GM19328 (cell line): ENCODE data around the gene ZCRB1.

ENCODE experiments used
- ATAC-seq: cut with Tn5 transposase; IDR thresholded peaks from one replicate; pipeline ENCODE4 v1.9.1; 2021; ENCODE audit warnings: mild to moderate bottlenecking, moderate library complexity; ENCODE audit not compliant: unreplicated experiment

ZCRB1 gene

DNA sequence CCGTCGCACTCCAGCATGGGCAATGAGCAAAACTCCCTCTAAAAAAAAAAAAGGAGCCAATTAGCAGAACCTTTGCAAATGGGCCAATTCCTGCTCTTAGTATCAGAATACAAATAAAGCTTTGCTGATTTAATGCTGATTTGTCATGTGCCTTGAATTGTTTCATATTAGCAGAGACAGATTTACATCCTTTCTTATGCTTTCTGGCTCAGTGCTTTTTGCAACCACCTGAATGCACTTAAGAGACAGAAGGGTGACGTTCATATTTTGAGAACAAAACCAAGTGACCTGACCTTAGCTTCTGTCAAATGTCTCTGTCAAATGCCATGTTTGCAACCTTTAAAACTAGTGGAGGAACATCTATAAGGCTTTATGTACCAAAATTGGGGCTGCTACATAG is 44.0 kb downstream of the ZCRB1 start:
- no peak for ATAC-seq

DNA sequence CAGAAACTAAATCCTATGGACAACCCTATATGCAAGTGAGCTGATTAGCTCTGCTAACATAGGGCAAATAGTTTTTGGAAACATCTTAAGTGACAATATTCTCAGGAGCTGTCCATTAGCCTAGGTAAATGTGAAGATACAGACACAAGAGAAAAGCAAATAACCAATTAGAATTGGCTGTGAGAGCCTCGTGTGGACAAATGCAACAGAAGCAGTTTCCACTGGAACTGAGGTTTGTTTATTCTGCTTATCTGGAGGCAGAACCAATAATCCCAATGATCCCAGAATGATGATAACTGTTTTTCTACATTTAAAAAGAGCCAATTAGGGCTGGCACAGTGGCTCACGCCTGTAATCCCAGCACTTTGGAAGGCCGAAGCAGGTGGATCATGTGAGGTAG is 44.6 kb downstream of the ZCRB1 start:
- no peak for ATAC-seq

DNA sequence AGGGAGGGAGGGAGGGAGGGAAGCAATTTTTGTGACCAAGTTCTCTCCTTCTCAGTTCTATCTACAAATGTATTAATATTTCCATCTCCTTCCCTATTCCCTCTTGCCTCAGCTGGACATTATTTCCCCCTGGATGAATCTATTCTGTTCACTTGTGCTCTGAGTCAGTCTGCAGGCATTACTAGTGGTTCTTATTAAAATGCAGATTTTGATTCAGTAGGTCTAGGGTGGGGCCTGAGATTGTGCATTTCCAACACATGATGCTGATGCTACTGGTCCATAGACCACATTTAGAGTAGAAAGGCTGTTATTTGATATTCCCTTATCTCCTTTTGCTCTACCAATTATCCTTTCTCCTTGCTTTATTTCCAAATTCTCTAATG is 47.8 kb downstream of the ZCRB1 start:
- no peak for ATAC-seq

DNA sequence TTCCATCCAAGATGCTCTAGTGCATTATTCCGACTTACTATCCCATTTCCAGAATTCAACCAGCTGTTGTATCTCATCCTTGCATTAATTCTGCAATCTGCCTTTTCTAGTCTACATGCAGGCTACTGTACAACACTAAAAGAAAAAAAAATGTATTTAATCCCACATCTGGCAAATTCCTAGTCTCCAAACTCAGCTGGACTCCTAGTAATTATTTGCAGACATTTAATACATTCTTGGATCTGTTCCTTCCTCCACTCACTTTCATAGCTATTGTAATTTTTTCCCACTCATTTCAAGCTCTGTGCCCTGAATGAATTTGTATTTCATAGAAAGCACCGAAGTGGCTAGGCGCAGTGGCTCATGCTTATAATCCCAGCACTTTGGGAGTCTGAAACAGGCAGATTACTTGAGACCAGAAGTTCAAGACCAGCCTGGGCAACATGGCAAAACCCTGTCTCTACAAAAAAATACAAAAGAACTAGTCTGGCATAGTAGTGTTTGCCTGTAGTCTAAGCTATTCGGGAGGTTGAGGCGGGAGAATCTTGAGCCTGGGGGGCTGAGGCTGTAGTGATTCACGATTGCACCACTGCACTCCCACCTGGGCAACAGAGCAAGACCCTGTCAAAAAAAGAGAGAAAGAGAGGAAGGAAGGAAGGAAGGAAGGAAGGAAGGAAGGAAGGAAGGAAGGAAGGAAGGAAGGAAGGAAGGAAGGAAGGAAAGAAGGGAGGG is 48.3 kb downstream of the ZCRB1 start:
- no peak for ATAC-seq

DNA sequence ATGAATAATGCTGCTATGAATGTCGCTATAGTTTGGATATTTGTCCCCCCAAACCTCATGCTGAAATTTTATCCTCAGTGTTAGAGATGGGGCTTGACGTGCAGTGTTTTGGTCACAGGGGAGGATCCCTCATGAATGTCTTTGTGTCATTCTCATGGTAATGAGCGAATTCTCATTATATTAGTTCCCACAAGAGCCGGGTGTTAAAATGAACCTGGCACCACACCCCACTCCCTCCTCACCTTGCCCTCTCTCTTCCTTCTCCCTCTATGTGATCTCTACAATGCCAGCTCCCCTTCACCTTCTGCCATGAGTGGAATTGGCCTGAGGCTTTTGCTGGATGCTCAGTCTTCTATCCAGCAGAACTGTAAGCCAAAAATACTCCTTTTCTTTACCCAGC is 50.4 kb downstream of the ZCRB1 start:
- no peak for ATAC-seq

DNA sequence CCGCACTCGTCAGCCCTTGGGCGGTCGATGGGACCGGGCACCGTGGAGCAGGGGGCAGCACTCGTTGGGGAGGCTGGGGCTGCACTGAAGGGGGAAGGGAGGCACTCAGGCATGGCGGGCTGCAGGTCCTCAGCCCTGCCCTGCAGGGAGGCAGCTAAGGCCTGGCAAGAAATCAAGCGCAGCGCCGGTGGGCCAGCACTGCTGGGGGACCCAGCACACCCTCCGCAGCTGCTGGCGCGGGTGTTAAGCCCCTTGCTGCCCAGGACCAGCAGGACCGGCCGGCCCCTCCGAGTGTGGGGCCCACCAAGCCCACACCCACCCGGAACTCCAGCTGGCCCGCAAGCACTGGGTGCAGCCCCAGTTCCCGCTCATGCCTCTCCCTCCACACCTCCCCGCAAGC is 52.2 kb downstream of the ZCRB1 start:
- ATAC-seq, result no peak

DNA sequence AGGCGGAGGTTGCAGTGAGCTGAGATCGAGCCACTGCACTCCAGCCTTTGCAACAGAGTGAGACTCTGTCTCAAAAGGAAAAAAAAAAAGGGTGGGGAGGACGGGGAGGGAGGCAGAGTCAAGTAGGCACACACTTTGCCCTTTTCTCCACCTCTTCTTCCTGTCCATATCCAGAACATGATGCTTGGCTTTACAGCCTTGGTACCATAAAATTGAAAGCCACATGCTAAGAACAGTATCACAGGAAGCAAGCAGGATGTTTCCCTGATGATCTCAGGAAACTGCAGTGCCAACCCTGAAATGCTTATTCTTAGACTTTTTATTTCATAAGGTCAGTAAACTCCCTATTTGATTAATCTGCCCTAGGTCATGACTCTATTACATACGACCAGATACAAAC is 55.3 kb downstream of the ZCRB1 start:
- ATAC-seq, result no peak

DNA sequence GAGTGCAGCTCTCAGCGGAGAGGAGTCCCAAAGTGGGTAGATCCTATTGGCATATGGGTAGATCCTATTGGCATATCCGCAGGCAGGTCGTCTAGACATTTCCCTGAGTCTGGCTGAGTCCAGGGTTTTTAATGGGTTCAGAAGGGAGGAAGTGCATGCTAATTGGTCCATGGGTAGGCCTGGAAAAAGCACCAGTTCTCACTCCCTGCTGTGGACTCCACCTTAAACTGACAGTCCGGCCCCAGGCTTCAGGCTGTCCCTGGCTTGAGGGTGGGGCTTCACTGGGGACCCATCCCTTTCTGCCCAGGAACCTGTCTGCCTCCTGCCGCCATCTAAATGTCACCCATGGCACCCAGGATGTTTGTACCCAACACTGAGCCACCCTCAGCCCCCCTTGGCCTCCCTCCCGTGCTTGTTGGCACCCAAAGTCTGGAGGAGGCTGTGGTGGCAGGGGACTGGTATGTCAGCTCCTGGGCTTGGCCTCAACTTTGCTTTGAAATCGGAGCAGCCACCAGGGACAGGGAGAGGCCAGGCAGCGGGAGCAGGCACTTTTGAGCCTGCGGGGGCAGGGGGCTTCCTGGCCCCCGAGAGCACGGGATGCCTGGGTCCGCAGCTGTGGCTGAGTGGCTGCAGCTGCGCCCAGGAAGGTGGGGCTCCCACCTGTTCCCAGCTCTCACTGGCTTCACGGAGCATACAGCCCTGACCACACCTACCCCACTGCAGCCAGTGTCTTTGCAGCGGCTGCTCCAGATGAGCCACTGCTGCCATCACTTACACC is 58.3 kb downstream of the ZCRB1 start:
- ATAC-seq, result no peak

DNA sequence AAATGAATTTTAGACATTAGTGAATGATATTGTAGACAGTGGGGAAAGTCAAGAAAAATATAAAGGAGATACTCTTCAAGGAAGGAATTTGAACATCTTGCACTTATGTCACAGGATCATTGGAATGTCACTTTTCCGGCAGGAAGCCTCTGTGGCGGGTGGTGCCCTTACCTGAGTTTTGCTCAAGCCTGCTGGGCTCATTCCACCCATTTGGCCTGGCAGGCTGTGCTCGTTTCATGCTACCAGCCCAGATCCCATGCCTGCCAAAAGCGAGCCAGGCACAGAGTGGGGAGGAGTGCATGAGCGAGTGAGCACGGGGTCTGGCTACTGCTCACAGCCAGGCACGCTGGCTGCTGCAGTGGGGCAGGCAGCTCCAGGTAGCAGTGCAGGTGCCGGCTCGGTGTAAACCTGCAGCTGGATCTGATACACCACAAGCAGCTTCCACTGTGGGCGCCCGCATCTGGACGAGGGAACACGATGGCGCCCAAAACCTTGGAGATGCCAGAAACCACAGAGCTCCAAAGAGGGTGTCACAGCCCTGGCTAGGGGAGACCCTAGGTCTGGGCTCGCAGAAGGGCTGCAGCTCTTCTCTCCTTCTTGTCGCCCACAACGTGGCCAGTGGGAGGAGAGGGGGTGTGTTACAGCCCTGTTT is 59.2 kb downstream of the ZCRB1 start:
- no peak for ATAC-seq

DNA sequence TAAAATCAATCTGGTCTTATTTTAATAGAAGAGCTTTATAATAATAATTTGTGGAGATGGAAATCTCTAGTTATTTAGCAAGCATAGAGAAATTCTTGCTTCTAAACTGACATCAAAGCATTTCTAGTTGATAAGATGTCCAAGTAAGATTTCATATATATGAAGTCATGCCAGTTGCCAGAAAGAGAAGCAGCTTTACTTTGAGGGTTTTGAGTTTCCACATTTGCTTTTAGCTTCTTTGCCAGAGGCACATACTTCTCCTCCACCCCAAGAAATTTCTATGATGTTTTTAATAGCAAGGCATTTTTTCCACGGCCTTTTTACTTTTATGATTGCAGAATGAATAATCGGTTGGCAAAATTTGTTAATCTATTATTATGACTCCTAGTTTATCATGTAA is 63.6 kb downstream of the ZCRB1 start:
- ATAC-seq, result no peak
